Testis (tissue), 3 donors: ENCODE results near the gene ARAP2. TPM values are rescaled to one million over a fixed set of nuclear protein-coding genes. Genes with fewer than 3 reads are reported as not detected.
A peak's percentile ranks its signal among the peaks of the same experiment; 100 is the strongest.

Source experiments
- DNase-seq: peaks from one replicate; pipeline ENCODE4 v3.0.0-alpha.2; 2019
- H3K27ac ChIP-seq, 2 donors: fragments of 200-600 bp; sonication (generic); one replicate each; pipeline ENCODE4 v1.5.1; 2019
- H3K27me3 ChIP-seq: fragments of 200-600 bp; sonication (generic); one replicate; pipeline ENCODE4 v1.5.1; 2019
- H3K36me3 ChIP-seq: fragments of 200-600 bp; sonication (generic); one replicate; pipeline ENCODE4 v1.5.1; 2017; ENCODE audit warnings: low read depth; ENCODE audit errors: missing control alignments
- H3K4me1 ChIP-seq: fragments of 200-600 bp; sonication (generic); one replicate; pipeline ENCODE4 v1.5.1; 2019
- H3K4me3 ChIP-seq, 2 donors: fragments of 200-600 bp; sonication (generic); one replicate each; pipeline ENCODE4 v1.5.1; 2017 to 2019
- H3K9me3 ChIP-seq: fragments of 200-600 bp; sonication (generic); one replicate; pipeline ENCODE4 v1.5.1; 2017
- POLR2A ChIP-seq: fragments of 450-650 bp; IDR thresholded peaks from one replicate; pipeline ENCODE4 v1.6.1; 2017; ENCODE audit warnings: antibody characterized with exemption, mild to moderate bottlenecking, moderate library complexity
- WGBS, 2 donors: methylation state at CpG; one replicate each; pipeline ENCODE4 v1.1.5; 2018; 5-methylcytosine and 5-hydroxymethylcytosine counted together
- intact Hi-C: fragments of 100-400 bp; cut with DNase I; formaldehyde crosslinking; loops from one replicate; pipeline ENCODE4 v1.15.1; 2023; ENCODE audit warnings: low total_unique reads
- polyA plus RNA-seq: library from polyadenylated mRNA; stranded (reverse); fragments of 350-450 nt; fragmentation: Illumina TruSeq; extraction: RNeasy Lipid Tissue Mini Kit (QIAGEN cat#74804); gene quantifications from one replicate; pipeline ENCODE4 v1.2.3, GENCODE V29; 2014; ENCODE audit warnings: low read depth, low replicate concordance; ENCODE audit not compliant: insufficient read depth
- total RNA-seq, 2 donors: library from RNA; depleted of rRNA; stranded (reverse); fragments of >200 nt; gene quantifications; one replicate each; pipeline ENCODE4 v1.2.3, GENCODE V29; 2016
- TF ChIP-seq, protein P1 (sequence below), 3 experiments: fragments of 450-650 bp in 2 of 3; fragments of 200-600 bp in 1 of 3; sonication (generic) in 1 of 3; IDR thresholded peaks; one replicate each; pipeline ENCODE4 v1.5.1; 2016 to 2019; ENCODE audit warnings: antibody characterized with exemption in 3 of 3, mild to moderate bottlenecking in 2 of 3, moderate library complexity in 1 of 3

The ARAP2 gene
- total and polyA plus RNA-seq, 3 donors from 2014 or later: 10.9 to 91.0 (median 81.1) TPM

DNA sequence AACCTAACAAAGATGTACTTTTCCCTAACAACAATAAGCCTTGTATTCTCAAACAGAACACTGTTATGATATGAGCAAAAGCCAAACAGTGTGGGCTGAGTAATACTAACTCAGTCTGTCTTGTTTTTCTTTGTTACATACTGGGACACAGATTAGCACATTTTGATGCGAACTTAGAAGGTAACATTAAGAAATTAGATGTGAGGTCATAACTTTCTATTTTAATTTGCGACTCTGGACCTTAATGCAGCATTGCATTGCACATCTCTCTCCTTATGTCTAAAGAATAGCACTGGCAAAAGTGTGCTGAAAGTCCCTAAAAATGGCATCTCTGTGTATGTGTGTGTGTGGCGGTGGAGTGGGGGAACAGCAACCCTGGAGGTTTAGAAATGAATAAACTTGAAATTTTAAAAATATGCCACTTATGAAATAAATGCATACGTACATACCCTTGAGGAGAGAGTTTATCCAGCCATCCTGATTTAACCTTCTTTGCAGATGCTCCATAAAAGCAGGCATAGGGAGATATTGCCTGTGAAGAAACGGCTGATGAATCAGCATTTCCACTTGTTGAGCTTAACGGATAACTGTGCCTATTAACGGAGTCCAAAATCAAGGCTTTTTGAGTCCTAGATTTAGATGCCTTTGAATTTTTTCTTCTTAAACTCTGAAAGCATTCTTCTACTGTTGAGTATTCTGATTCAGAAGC is 34.2 kb downstream of the ARAP2 start:
- Histone ChIP-seq H3K9me3 (no peaks in the 10 kb centered on the region), H3K27ac (peak overlapping the region; percentile 21 to 63), H3K4me3 (no peak overlapping the region), H3K4me1 (peaks cover 15% of the 10 kb centered on the region), H3K27me3 (no peaks in the 10 kb centered on the region), H3K36me3 (no peaks in the 10 kb centered on the region)
- 63 to 71% methylated on average over 7 of the region's 7 CpGs for WGBS, 2 donors
- no peak for TF ChIP-seq POLR2A
- TF ChIP-seq, protein P1, sequence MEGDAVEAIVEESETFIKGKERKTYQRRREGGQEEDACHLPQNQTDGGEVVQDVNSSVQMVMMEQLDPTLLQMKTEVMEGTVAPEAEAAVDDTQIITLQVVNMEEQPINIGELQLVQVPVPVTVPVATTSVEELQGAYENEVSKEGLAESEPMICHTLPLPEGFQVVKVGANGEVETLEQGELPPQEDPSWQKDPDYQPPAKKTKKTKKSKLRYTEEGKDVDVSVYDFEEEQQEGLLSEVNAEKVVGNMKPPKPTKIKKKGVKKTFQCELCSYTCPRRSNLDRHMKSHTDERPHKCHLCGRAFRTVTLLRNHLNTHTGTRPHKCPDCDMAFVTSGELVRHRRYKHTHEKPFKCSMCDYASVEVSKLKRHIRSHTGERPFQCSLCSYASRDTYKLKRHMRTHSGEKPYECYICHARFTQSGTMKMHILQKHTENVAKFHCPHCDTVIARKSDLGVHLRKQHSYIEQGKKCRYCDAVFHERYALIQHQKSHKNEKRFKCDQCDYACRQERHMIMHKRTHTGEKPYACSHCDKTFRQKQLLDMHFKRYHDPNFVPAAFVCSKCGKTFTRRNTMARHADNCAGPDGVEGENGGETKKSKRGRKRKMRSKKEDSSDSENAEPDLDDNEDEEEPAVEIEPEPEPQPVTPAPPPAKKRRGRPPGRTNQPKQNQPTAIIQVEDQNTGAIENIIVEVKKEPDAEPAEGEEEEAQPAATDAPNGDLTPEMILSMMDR (IDR thresholded peaks at IDR 0.05): no peak
- DNase-seq: no peak
- intact Hi-C loops: no loop called here

DNA sequence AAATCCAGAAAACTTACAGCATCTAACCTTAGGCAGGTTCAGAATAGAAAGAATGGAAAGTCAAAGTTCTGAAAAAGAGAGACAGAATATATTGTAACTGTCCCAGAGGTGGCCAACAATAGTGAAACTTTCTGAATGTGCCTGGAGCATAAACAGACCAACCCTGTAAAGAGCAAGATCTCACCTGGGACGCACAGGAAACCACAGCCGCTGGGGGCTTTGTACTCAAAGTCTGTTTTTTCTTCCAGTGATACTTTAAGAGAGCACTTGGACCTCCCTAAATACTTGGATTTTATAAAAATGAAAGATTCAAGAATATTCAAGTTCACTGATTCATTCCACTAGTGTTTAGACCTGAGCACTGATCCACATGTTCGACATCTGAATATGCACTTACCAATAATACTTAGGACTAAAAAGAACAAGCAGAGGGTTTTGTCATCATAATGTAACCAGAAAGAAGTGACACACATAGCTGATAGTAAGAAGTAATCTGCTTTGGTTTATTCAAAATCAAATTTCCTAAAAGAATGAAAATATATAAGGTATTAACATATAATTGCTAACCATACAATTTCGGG is 35.3 kb downstream of the ARAP2 start:
- no peak for DNase-seq
- H3K4me3 ChIP-seq: no peak overlapping the region
- TF ChIP-seq, protein P1 (IDR thresholded peaks at IDR 0.05): no peak
- TF ChIP-seq POLR2A: no peak
- H3K4me1 ChIP-seq: peaks cover 15% of the 10 kb centered on the region
- 67 to 86% methylated on average over 4 of the region's 4 CpGs for WGBS, 2 donors
- H3K27ac ChIP-seq: peak overlapping the region; percentile 52 to 54
- H3K27me3 ChIP-seq: no peaks in the 10 kb centered on the region
- intact Hi-C loops: no loop called here
- no peaks in the 10 kb centered on the region for H3K9me3 ChIP-seq
- H3K36me3 ChIP-seq: no peaks in the 10 kb centered on the region

DNA sequence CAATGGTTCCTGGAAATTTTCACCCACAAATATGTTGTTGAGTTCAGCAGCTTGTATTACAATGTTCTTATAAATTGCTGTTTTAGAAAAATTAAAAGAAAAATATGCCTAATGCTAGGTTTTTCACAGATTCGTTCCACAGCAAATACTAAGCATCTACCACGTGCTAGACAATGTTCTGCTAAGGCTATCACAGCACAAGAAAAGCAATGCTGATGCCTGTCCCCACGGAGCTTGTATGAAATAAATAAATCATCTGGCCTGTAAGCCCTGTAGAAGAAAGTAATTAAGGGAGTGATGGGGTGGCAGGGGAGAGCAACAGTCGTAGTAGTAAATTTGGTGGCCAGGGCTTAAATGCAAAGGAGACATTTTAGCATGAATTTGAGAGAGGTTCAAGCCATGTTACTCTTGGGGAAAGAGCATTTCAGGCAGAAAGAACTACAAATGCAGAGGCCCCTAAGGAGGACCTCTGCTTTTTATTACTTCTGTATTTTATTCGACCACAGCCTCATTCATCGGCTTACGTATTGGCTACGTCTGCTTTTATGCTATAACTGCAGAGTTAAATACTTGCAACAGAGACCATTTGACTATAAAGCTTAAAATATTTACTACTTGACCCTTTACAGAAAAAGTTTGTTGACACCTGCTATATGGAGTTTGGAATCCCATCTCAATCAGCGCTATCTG is 36.3 kb downstream of the ARAP2 start:
- no peak for DNase-seq

DNA sequence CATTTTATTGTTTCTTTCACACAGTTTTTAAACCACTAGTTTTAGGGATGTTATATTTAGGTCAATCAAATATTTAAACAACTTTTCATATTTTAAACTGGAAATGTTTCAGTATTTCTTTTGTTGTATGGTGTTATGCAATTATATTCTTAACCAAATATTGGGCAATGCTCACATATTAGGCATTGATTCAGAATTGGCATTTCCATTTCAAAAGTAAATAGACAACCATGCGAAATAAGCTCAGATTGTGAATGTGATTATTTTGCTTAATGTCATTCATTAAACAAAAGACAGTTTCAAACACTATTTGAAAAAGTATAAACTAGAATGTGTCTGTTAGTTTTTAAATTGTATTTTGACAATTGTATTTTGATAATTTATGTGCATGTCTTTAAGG is 36.9 kb downstream of the ARAP2 start:
- intact Hi-C loops: no loop called here

More for the DNA sequence above, 36.3 kb downstream of the ARAP2 start:
- peaks cover 15% of the 10 kb centered on the region for H3K4me1 ChIP-seq
- WGBS, 2 donors: 79 to 84% methylated on average over 9 of the region's 9 CpGs
- no peak for TF ChIP-seq POLR2A
- TF ChIP-seq, protein P1 (IDR thresholded peaks at IDR 0.05): no peak
- no peak overlapping the region for H3K4me3 ChIP-seq
- H3K36me3 ChIP-seq: no peaks in the 10 kb centered on the region
- H3K27ac ChIP-seq: peak overlapping the region; percentile 52 to 54
- intact Hi-C loops: no loop called here
- H3K27me3 ChIP-seq: no peaks in the 10 kb centered on the region
- H3K9me3 ChIP-seq: no peaks in the 10 kb centered on the region

More for the DNA sequence above, 36.9 kb downstream of the ARAP2 start:
- peaks cover 15% of the 10 kb centered on the region for H3K4me1 ChIP-seq
- no peaks in the 10 kb centered on the region for H3K36me3 ChIP-seq
- no peaks in the 10 kb centered on the region for H3K27me3 ChIP-seq
- no peak for DNase-seq
- no peak overlapping the region for H3K4me3 ChIP-seq
- WGBS, 2 donors: 87 to 95% methylated on average over 1 of the region's 1 CpG
- no peaks in the 10 kb centered on the region for H3K9me3 ChIP-seq
- TF ChIP-seq, protein P1 (IDR thresholded peaks at IDR 0.05): no peak
- no peak for TF ChIP-seq POLR2A
- H3K27ac ChIP-seq: peak overlapping the region in 1 of 2 donors; percentile 9
